PC-3 (cell line): Measurements from ENCODE around the gene SLC9A9. TPM values are rescaled to one million over a fixed set of nuclear protein-coding genes. Genes with fewer than 3 reads are reported as not detected.

ENCODE experiments used
- ATAC-seq: fragments of 200-7000 bp; cut with Tn5 transposase; 2 replicates; pipeline ENCODE4 v1.9.1; 2020; ENCODE audit warnings: mild to moderate bottlenecking, moderate library complexity
- BruUV-seq: library from RNA; stranded (reverse); fragments of 400-500 nt; replicated peaks from 2 replicates; lab custom pipeline; 2021; lab: Mats Ljungman, UMichigan
- CTCF ChIA-PET: fragments of 300-600 bp; sonication (Branson Sonifier 250); formaldehyde crosslinking; loops from one replicate; lab custom pipeline; 2022; ENCODE audit warnings: antibody characterized with exemption; lab: Charles Lee
- POLR2A ChIA-PET: fragments of 300-600 bp; sonication (Branson Sonifier 250); formaldehyde crosslinking; loops from one replicate; lab custom pipeline; 2022; ENCODE audit warnings: antibody characterized with exemption; ENCODE audit not compliant: unreplicated experiment; lab: Charles Lee
- DNase-seq: peaks from one replicate; pipeline ENCODE4 v3.0.0-alpha.2; 2015
- H2AFZ ChIP-seq: fragments of 300-600 bp; sonication (generic); 2 replicates; pipeline ENCODE4 v1.6.0; 2016; ENCODE audit warnings: antibody characterized with exemption, low read length
- H3F3A ChIP-seq: fragments of 300-600 bp; sonication (generic); one replicate; pipeline ENCODE4 v1.6.0; 2017; ENCODE audit warnings: antibody characterized with exemption, low read length, control low read depth, mild to moderate bottlenecking; ENCODE audit not compliant: unreplicated experiment
- H3K27ac ChIP-seq: fragments of 300-600 bp; sonication (generic); 2 replicates; pipeline ENCODE4 v1.5.1; 2016; ENCODE audit warnings: mild to moderate bottlenecking, low read length
- H3K27me3 ChIP-seq: fragments of 300-600 bp; sonication (generic); 2 replicates; pipeline ENCODE4 v1.6.1; 2016; ENCODE audit warnings: low read length, mixed read lengths
- H3K36me3 ChIP-seq: fragments of 300-600 bp; sonication (generic); 2 replicates; pipeline ENCODE4 v1.6.1; 2016; ENCODE audit warnings: low read depth, mixed run types, low read length, mixed read lengths
- H3K4me1 ChIP-seq: fragments of 300-600 bp; sonication (generic); 2 replicates; pipeline ENCODE4 v1.5.1; 2016; ENCODE audit warnings: low read length; ENCODE audit not compliant: insufficient read depth
- H3K4me2 ChIP-seq: fragments of 300-600 bp; sonication (generic); 2 replicates; pipeline ENCODE4 v1.6.0; 2016; ENCODE audit warnings: low read length
- H3K4me3 ChIP-seq: fragments of 300-600 bp; sonication (generic); 2 replicates; pipeline ENCODE4 v1.5.1; 2016; ENCODE audit warnings: mild to moderate bottlenecking, low read length, mixed read lengths
- H3K79me2 ChIP-seq: fragments of 300-600 bp; sonication (generic); 2 replicates; pipeline ENCODE4 v1.6.1; 2017; ENCODE audit warnings: low read length, mixed read lengths
- H3K9ac ChIP-seq: fragments of 300-600 bp; sonication (generic); 2 replicates; pipeline ENCODE4 v1.6.0; 2016; ENCODE audit warnings: mild to moderate bottlenecking, low read length
- H3K9me2 ChIP-seq: fragments of 300-600 bp; sonication (generic); replicated peaks from 2 replicates; pipeline ENCODE4 v1.6.1; 2016; ENCODE audit warnings: mixed run types, low read length, mixed read lengths
- H3K9me3 ChIP-seq: fragments of 300-600 bp; sonication (generic); 2 replicates; pipeline ENCODE4 v1.6.1; 2016; ENCODE audit warnings: low read length, mixed read lengths
- H4K20me1 ChIP-seq: fragments of 300-600 bp; sonication (generic); 2 replicates; pipeline ENCODE4 v1.6.1; 2016; ENCODE audit warnings: low read length, mixed read lengths
- EZH2 ChIP-seq: fragments of 300-600 bp; sonication (generic); IDR thresholded peaks from one replicate; pipeline ENCODE4 v1.6.1; 2017; ENCODE audit warnings: antibody characterized with exemption, mild to moderate bottlenecking, low read length; ENCODE audit not compliant: unreplicated experiment
- EZH2phosphoT487 ChIP-seq: fragments of 300-600 bp; sonication (generic); IDR thresholded peaks from 2 replicates; pipeline ENCODE4 v1.6.1; 2018; ENCODE audit warnings: mild to moderate bottlenecking, antibody characterized with exemption, low read length, borderline replicate concordance
- intact Hi-C: fragments of 100-400 bp; cut with micrococcal nuclease; formaldehyde crosslinking; loops from 2 replicates; pipeline ENCODE4 v1.9.0; 2023
- total RNA-seq: library from RNA; depleted of rRNA; stranded (reverse); fragments of >200 nt; gene quantifications from 2 replicates; pipeline ENCODE4 v1.2.3, GENCODE V29; 2014
- TF ChIP-seq, protein P1 (sequence below): fragments of 300-600 bp; sonication (generic); conservative IDR thresholded peaks from 2 replicates; pipeline ENCODE4 v1.5.1; 2017; ENCODE audit warnings: antibody characterized with exemption, low read depth, mild to moderate bottlenecking, low read length

SLC9A9 gene
- total RNA-seq, 1 experiment from 2014 or later: 0.07 TPM

DNA sequence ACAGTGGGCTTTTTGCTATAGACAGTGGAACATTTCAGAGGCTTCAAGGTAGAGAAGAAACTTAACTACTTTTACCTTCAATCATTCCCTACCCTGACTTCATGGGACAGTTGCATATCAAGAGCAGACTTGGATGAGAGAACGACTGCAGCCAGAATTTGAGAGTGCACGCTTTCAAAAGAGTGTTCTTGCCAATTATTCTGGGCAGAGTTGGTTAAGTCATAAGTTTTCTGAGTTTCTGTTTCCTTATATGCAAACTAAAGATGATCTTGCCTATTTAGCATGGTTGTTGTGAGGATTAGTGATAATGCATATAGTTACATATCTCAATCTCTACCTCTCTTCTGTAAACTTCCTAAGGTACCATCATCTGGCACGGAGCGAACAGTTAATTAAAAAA is 7.6 kb downstream of the SLC9A9 start:
- Histone ChIP-seq H3K79me2 (no peaks in the 10 kb centered on the region), H3K36me3 (no peaks in the 10 kb centered on the region), H4K20me1 (no peaks in the 10 kb centered on the region), H3K4me3 (no peak overlapping the region), H3K27ac (no peak overlapping the region), H2AFZ (no peak overlapping the region), H3K27me3 (no peaks in the 10 kb centered on the region), H3K9me2 (no peaks in the 10 kb centered on the region), H3F3A (no peaks in the 10 kb centered on the region), H3K4me1 (no peaks in the 10 kb centered on the region), H3K9ac (no peak overlapping the region), H3K4me2 (no peak overlapping the region), H3K9me3 (no peaks in the 10 kb centered on the region)
- CTCF ChIA-PET: no interaction called here
- no peak for DNase-seq
- intact Hi-C loops: no loop called here
- POLR2A ChIA-PET: no interaction called here
- TF ChIP-seq EZH2: no peak
- TF ChIP-seq EZH2phosphoT487: no peak
- TF ChIP-seq, protein P1, sequence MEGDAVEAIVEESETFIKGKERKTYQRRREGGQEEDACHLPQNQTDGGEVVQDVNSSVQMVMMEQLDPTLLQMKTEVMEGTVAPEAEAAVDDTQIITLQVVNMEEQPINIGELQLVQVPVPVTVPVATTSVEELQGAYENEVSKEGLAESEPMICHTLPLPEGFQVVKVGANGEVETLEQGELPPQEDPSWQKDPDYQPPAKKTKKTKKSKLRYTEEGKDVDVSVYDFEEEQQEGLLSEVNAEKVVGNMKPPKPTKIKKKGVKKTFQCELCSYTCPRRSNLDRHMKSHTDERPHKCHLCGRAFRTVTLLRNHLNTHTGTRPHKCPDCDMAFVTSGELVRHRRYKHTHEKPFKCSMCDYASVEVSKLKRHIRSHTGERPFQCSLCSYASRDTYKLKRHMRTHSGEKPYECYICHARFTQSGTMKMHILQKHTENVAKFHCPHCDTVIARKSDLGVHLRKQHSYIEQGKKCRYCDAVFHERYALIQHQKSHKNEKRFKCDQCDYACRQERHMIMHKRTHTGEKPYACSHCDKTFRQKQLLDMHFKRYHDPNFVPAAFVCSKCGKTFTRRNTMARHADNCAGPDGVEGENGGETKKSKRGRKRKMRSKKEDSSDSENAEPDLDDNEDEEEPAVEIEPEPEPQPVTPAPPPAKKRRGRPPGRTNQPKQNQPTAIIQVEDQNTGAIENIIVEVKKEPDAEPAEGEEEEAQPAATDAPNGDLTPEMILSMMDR: no peak
- no peak for ATAC-seq
- no TSS peak for BruUV-seq

DNA sequence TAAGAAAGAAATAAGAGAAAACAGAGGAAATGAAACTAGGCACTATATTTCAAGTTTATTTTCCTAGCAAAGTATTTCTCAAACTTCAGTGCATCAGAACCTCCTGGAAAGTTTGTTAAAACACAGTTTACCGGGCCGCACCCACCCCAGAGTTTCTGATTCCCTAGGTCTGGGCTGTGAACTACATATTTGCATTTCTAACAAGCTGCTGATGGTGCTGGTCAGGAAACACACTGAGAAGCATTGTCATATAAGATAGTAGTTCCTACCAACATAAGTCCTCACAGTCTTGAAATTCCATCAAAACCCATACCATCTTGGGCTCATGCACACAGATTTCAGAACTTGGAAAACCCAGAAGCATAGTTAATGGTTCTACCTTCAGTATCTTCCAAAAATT is 8.3 kb downstream of the SLC9A9 start:
- ChIA-PET CTCF (no interaction called here), POLR2A (no interaction called here)

DNA sequence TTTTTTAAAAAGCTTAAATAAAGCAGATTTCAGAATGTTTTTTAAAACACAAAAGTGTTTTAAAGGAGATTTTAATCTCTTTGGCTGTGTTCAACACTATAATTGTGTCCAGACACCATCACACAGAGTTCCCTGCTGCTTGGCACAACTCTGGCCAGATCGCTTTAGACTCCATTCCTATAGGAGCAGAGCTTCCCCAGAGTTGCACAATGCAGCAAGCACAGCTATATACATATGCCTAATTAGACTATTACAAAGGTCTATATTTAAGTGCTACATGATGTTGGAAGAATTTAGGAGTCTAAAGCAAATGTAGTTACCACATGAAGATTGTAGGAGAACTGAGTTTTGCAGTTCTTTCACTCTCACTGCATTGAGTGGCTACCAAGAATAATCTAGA is 11.2 kb downstream of the SLC9A9 start:
- TF ChIP-seq EZH2: no peak
- TF ChIP-seq, protein P1: no peak
- no peak for TF ChIP-seq EZH2phosphoT487
- BruUV-seq: no TSS peak
- no peak for ATAC-seq

More for the DNA sequence above, 8.3 kb downstream of the SLC9A9 start:
- H3K4me1 ChIP-seq: no peaks in the 10 kb centered on the region
- H3K9ac ChIP-seq: no peak overlapping the region
- H3K27ac ChIP-seq: no peak overlapping the region
- no peak overlapping the region for H3K4me2 ChIP-seq
- no peaks in the 10 kb centered on the region for H3K79me2 ChIP-seq
- no peaks in the 10 kb centered on the region for H3K36me3 ChIP-seq
- intact Hi-C loops: no loop called here
- H4K20me1 ChIP-seq: no peaks in the 10 kb centered on the region
- no TSS peak for BruUV-seq
- DNase-seq (no peak), ATAC-seq (no peak)
- H3F3A ChIP-seq: no peaks in the 10 kb centered on the region
- H3K4me3 ChIP-seq: no peak overlapping the region
- TF ChIP-seq EZH2 (no peak), EZH2phosphoT487 (no peak)
- TF ChIP-seq, protein P1: no peak
- H3K27me3 ChIP-seq: no peaks in the 10 kb centered on the region
- H2AFZ ChIP-seq: no peak overlapping the region
- no peaks in the 10 kb centered on the region for H3K9me2 ChIP-seq
- H3K9me3 ChIP-seq: no peaks in the 10 kb centered on the region

More for the DNA sequence above, 11.2 kb downstream of the SLC9A9 start:
- no peaks in the 10 kb centered on the region for H3K4me1 ChIP-seq
- H3K27me3 ChIP-seq: no peaks in the 10 kb centered on the region
- DNase-seq: no peak
- no peaks in the 10 kb centered on the region for H3K9me3 ChIP-seq
- H3K4me2 ChIP-seq: no peak overlapping the region
- H3K27ac ChIP-seq: no peak overlapping the region
- ChIA-PET CTCF (no interaction called here), POLR2A (no interaction called here)
- no peaks in the 10 kb centered on the region for H3F3A ChIP-seq
- no peak overlapping the region for H3K4me3 ChIP-seq
- intact Hi-C loops: no loop called here
- H4K20me1 ChIP-seq: no peaks in the 10 kb centered on the region
- no peaks in the 10 kb centered on the region for H3K79me2 ChIP-seq
- H3K36me3 ChIP-seq: no peaks in the 10 kb centered on the region
- H2AFZ ChIP-seq: no peak overlapping the region
- no peaks in the 10 kb centered on the region for H3K9me2 ChIP-seq
- H3K9ac ChIP-seq: no peak overlapping the region
